Measurements from ENCODE around the gene WDR77. TPM values are rescaled to one million over a fixed set of nuclear protein-coding genes. Genes with fewer than 3 reads are reported as not detected.

The WDR77 gene
- total and polyA plus RNA-seq, 2 of the 13 experiments (the other 11 are each of a cell fraction or from before 2014, with no cell fraction given), result 90.6 to 108 TPM

GRCh38 chr1:111422546-111423391 is 26.3 kb downstream of the WDR77 start (continued):
- TF ChIP-seq, protein P1, sequence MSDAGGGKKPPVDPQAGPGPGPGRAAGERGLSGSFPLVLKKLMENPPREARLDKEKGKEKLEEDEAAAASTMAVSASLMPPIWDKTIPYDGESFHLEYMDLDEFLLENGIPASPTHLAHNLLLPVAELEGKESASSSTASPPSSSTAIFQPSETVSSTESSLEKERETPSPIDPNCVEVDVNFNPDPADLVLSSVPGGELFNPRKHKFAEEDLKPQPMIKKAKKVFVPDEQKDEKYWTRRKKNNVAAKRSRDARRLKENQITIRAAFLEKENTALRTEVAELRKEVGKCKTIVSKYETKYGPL (CRISPR knock-in tag; IDR thresholded peaks at IDR 0.05), result no peak
- TF ChIP-seq XBP1 (CRISPR knock-in tag; IDR thresholded peaks at IDR 0.05) (no peak), SMAD1 (CRISPR knock-in tag; IDR thresholded peaks at IDR 0.05; ENCODE audit: borderline replicate concordance, low read depth) (no peak), CCAR2 (optimal IDR thresholded peaks at IDR 0.05; ENCODE audit: low read depth, low read length) (no peak), ZFP36L1 (CRISPR knock-in tag; IDR thresholded peaks at IDR 0.05) (no peak), ZNF891 (CRISPR knock-in tag; IDR thresholded peaks at IDR 0.05) (no peak), ZBTB8A (CRISPR knock-in tag; IDR thresholded peaks at IDR 0.05; ENCODE audit: borderline replicate concordance, low read depth) (no peak), ZUFSP (CRISPR knock-in tag; IDR thresholded peaks at IDR 0.05; ENCODE audit: borderline replicate concordance) (no peak), SIX1 (CRISPR knock-in tag; IDR thresholded peaks at IDR 0.05; ENCODE audit: borderline replicate concordance) (no peak), ZNF121 (CRISPR knock-in tag; IDR thresholded peaks at IDR 0.05) (no peak), JARID2 (CRISPR knock-in tag; IDR thresholded peaks at IDR 0.05; ENCODE audit: insufficient replicate concordance) (no peak), CBX1 (IDR thresholded peaks at IDR 0.05; ENCODE audit: low read depth) (peak; percentile 37), ARID2 (CRISPR knock-in tag; IDR thresholded peaks at IDR 0.05; ENCODE audit: borderline replicate concordance) (0 out of 2 replicates have a peak, but pooled peaks have one; percentile 37), HES4 (CRISPR knock-in tag; IDR thresholded peaks at IDR 0.05; ENCODE audit: borderline replicate concordance) (no peak), HOXA9 (CRISPR knock-in tag; IDR thresholded peaks at IDR 0.05; ENCODE audit: borderline replicate concordance) (no peak), ETS1 (CRISPR knock-in tag; IDR thresholded peaks at IDR 0.05) (no peak), CREB3 (CRISPR knock-in tag; IDR thresholded peaks at IDR 0.05) (no peak), TCF7 (IDR thresholded peaks at IDR 0.05; ENCODE audit: low read depth) (no peak), SNRNP70 (IDR thresholded peaks at IDR 0.05; ENCODE audit: low read depth, low read length) (no peak)
- TF ChIP-seq, protein P2, sequence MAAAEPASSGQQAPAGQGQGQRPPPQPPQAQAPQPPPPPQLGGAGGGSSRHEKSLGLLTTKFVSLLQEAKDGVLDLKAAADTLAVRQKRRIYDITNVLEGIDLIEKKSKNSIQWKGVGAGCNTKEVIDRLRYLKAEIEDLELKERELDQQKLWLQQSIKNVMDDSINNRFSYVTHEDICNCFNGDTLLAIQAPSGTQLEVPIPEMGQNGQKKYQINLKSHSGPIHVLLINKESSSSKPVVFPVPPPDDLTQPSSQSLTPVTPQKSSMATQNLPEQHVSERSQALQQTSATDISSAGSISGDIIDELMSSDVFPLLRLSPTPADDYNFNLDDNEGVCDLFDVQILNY (CRISPR knock-in tag; conservative IDR thresholded peaks at IDR 0.05), result no peak
- TF ChIP-seq, protein P3, sequence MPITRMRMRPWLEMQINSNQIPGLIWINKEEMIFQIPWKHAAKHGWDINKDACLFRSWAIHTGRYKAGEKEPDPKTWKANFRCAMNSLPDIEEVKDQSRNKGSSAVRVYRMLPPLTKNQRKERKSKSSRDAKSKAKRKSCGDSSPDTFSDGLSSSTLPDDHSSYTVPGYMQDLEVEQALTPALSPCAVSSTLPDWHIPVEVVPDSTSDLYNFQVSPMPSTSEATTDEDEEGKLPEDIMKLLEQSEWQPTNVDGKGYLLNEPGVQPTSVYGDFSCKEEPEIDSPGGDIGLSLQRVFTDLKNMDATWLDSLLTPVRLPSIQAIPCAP (CRISPR knock-in tag; IDR thresholded peaks at IDR 0.05; ENCODE audit: low read depth), result no peak

Measured in HepG2 (cell line).